GM12872 (cell line): ENCODE measurements around the gene IL18R1.

Experiments used
- CTCF ChIP-seq: IDR thresholded peaks from 3 replicates; pipeline ENCODE4 v1.5.1; 2011; ENCODE audit warnings: low read depth, mild to moderate bottlenecking, low read length, moderate library complexity; ENCODE audit not compliant: insufficient read depth

The IL18R1 gene

GRCh38 chr2:102350137-102350793 is 5.3 kb upstream of the IL18R1 start:
- no peak for TF ChIP-seq CTCF

DNA sequence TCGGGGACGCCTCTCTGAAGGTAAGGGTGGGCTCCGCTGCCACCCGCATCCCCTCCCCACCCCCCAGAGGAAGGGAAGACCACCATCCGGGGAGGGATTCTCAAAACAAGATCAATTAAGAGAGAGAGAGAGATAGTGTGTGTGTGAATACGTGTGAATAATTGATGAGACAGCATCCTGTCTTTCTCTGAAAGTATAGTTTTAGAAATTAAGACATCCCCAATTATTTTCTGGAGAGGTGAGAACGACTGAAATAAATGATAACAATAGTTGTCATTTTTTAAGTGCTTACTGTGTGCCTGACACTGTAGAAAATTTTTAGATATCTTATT is 751 bp downstream of the IL18R1 start:
- no peak for TF ChIP-seq CTCF

DNA sequence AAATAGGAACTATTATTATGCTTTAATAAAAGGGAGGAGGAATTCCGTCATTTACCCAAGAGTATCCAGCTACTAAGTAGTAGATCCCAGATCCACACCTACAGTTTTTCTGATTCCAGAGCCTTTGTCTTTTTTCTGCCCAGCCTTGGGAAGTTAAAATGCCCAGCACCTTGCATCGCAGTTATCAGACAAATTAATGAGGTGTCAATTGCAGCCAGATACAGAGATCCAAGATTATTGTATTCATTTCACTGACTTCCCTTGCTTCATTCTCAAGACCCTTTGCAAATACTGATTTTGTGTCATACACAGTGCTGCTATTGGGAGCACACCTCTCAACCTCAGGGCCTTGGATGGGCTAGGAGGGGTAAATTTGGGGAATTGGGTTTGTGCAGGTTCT is 1.1 kb downstream of the IL18R1 start:
- TF ChIP-seq CTCF, result no peak

- no peak for TF ChIP-seq CTCF
These were observed 2.3 kb downstream of the IL18R1 start for GRCh38 chr2:102357937-102358336.

GRCh38 chr2:102358496-102358895 is 2.9 kb downstream of the IL18R1 start:
- TF ChIP-seq CTCF, result no peak

GRCh38 chr2:102359527-102359926 is 3.9 kb downstream of the IL18R1 start:
- no peak for TF ChIP-seq CTCF

DNA sequence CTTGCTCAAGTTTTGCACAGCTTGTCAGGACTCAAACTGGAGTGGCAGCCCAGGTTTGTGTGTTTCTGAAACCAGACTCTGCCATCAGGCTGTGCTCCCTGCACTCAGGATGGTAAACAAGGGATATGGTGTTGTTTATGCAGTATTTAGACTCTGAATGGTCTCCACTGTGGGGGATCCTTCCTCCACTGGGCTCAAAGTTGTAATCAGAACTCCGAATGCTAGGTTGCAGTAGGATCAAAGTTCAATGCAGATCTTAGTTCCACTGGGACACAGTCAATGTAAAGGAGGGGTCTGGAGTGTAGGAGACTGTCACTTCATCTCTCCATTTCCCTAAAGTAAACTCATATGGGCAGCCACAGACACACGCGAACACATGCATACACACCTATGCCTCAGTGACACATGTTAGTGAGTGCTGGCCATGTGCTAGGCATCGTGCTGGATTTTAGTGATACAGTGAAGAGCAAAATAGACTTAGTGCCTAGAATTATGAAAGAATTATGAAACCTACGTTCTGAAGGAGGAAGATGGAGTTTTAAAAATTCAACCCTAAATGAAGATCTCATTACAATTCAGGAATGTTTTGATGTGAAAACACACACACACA is 6.1 kb downstream of the IL18R1 start:
- TF ChIP-seq CTCF, result no peak
